Neural cell (in vitro differentiated cells): ENCODE results near the gene MYF6. TPM values are rescaled to one million over a fixed set of nuclear protein-coding genes. Genes with fewer than 3 reads are reported as not detected.

Experiments used
- H2AFZ ChIP-seq: fragments of 200-600, 300-800 bp; sonication (generic), shearing (Covaris generic); 2 replicates; pipeline ENCODE4 v1.6.0; 2014; ENCODE audit warnings: low read depth, mild to moderate bottlenecking, antibody characterized with exemption, low read length, moderate library complexity
- H3F3A ChIP-seq: fragments of 200-600 bp; shearing (Covaris generic); 2 replicates; pipeline ENCODE4 v1.6.1; 2016; ENCODE audit warnings: mild to moderate bottlenecking, moderate library complexity, mixed read lengths, antibody characterized with exemption, low read length; ENCODE audit not compliant: insufficient read depth, poor library complexity, severe bottlenecking
- H3K27ac ChIP-seq: fragments of 200-600, 300-800 bp; sonication (generic), shearing (Covaris generic); 2 replicates; pipeline ENCODE4 v1.5.1; 2014; ENCODE audit warnings: mild to moderate bottlenecking, low read length, moderate library complexity
- H3K27me3 ChIP-seq: fragments of 300-800, 200-600 bp; sonication (generic), shearing (Covaris generic); 2 replicates; pipeline ENCODE4 v1.6.0; 2014; ENCODE audit warnings: mild to moderate bottlenecking, low read depth, low read length, moderate library complexity; ENCODE audit not compliant: insufficient read depth
- H3K36me3 ChIP-seq: fragments of 300-800, 200-600 bp; sonication (generic), shearing (Covaris generic); 2 replicates; pipeline ENCODE4 v1.5.1; 2014; ENCODE audit warnings: mild to moderate bottlenecking, antibody characterized with exemption, low read length, moderate library complexity; ENCODE audit not compliant: insufficient read depth
- H3K4me2 ChIP-seq: fragments of 300-800, 200-600 bp; sonication (generic), shearing (Covaris generic); 2 replicates; pipeline ENCODE4 v1.6.0; 2014; ENCODE audit warnings: mild to moderate bottlenecking, low read length
- H3K4me3 ChIP-seq: fragments of 300-800, 200-600 bp; sonication (generic), shearing (Covaris generic); 2 replicates; pipeline ENCODE4 v1.5.1; 2014; ENCODE audit warnings: mild to moderate bottlenecking, low read length, moderate library complexity
- H3K79me2 ChIP-seq: fragments of 200-600 bp; shearing (Covaris generic); replicated peaks from 2 replicates; pipeline ENCODE4 v1.6.0; 2014; ENCODE audit warnings: mild to moderate bottlenecking, low read length, moderate library complexity; ENCODE audit not compliant: insufficient read depth
- H3K9ac ChIP-seq: fragments of 300-800, 200-600 bp; sonication (generic), shearing (Covaris generic); 2 replicates; pipeline ENCODE4 v1.6.1; 2016; ENCODE audit warnings: mild to moderate bottlenecking, low read length, mixed read lengths
- H3K9me2 ChIP-seq: fragments of 200-600 bp; shearing (Covaris generic); 2 replicates; pipeline ENCODE4 v1.6.1; 2016; ENCODE audit warnings: mild to moderate bottlenecking, low read length, mixed read lengths; ENCODE audit not compliant: insufficient read depth
- H3K9me3 ChIP-seq: fragments of 200-600, 300-800 bp; sonication (generic), shearing (Covaris generic); 2 replicates; pipeline ENCODE4 v1.6.1; 2016; ENCODE audit warnings: mild to moderate bottlenecking, mixed run types, low read length, moderate library complexity, mixed read lengths
- H4K20me1 ChIP-seq: fragments of 200-600 bp; shearing (Covaris generic); 2 replicates; pipeline ENCODE4 v1.6.1; 2016; ENCODE audit warnings: mild to moderate bottlenecking, mixed run types; ENCODE audit not compliant: insufficient read depth
- CTCF ChIP-seq: fragments of 450-650 bp; IDR thresholded peaks from 2 replicates; pipeline ENCODE4 v1.5.1; 2014; ENCODE audit warnings: antibody characterized with exemption, mild to moderate bottlenecking, moderate library complexity; ENCODE audit not compliant: poor library complexity, severe bottlenecking
- EP300 ChIP-seq: fragments of 450-650 bp; conservative IDR thresholded peaks from 2 replicates; pipeline ENCODE4 v1.6.1; 2014; ENCODE audit warnings: antibody characterized with exemption, mild to moderate bottlenecking, moderate library complexity; ENCODE audit not compliant: poor library complexity, severe bottlenecking
- EZH2 ChIP-seq: fragments of 200-600, 300-800 bp; shearing (Covaris generic), sonication (generic); IDR thresholded peaks from 2 replicates; pipeline ENCODE4 v1.6.1; 2014; ENCODE audit warnings: antibody characterized with exemption, low read length, borderline replicate concordance, mild to moderate bottlenecking; ENCODE audit not compliant: insufficient read depth, poor library complexity, severe bottlenecking
- MXI1 ChIP-seq: fragments of 450-650 bp; conservative IDR thresholded peaks from 2 replicates; pipeline ENCODE4 v1.6.1; 2014; ENCODE audit warnings: antibody characterized with exemption, mild to moderate bottlenecking; ENCODE audit not compliant: poor library complexity, severe bottlenecking
- POLR2AphosphoS5 ChIP-seq: IDR thresholded peaks from 2 replicates; pipeline ENCODE4 v1.6.1; 2012
- RAD21 ChIP-seq: fragments of 450-650 bp; conservative IDR thresholded peaks from 2 replicates; pipeline ENCODE4 v1.6.1; 2014; ENCODE audit warnings: antibody characterized with exemption, mild to moderate bottlenecking, moderate library complexity
- REST ChIP-seq: IDR thresholded peaks from 2 replicates; pipeline ENCODE4 v1.6.1; 2012; ENCODE audit warnings: borderline replicate concordance
- SMC3 ChIP-seq: fragments of 450-650 bp; conservative IDR thresholded peaks from 2 replicates; pipeline ENCODE4 v1.6.1; 2014; ENCODE audit warnings: antibody characterized with exemption, mild to moderate bottlenecking, moderate library complexity; ENCODE audit not compliant: poor library complexity
- TAF1 ChIP-seq: IDR thresholded peaks from 2 replicates; pipeline ENCODE4 v1.6.1; 2012; ENCODE audit warnings: low read depth
- polyA plus RNA-seq: library from polyadenylated mRNA; depleted of rRNA; stranded (reverse); fragments of >200 nt; gene quantifications from 2 replicates; pipeline ENCODE4 v1.2.3, GENCODE V29; 2014

The MYF6 gene
- polyA plus RNA-seq, 1 donor from 2014 or later: not detected

GRCh38 chr12:80677994-80678393 lies 29.4 kb upstream of the MYF6 start:
- H3K27me3 ChIP-seq: no peaks in the 10 kb centered on the region
- H3K79me2 ChIP-seq: no peaks in the 10 kb centered on the region
- TF ChIP-seq SMC3: no peak
- TF ChIP-seq POLR2AphosphoS5: no peak
- TF ChIP-seq REST: no peak
- TF ChIP-seq MXI1: no peak
- TF ChIP-seq CTCF: no peak
- no peak for TF ChIP-seq EZH2
- no peak overlapping the region for H3K9ac ChIP-seq
- H3F3A ChIP-seq: no peaks in the 10 kb centered on the region
- no peak overlapping the region for H2AFZ ChIP-seq
- no peaks in the 10 kb centered on the region for H3K9me3 ChIP-seq
- no peaks in the 10 kb centered on the region for H4K20me1 ChIP-seq
- no peaks in the 10 kb centered on the region for H3K36me3 ChIP-seq
- no peak overlapping the region for H3K27ac ChIP-seq
- H3K9me2 ChIP-seq: no peaks in the 10 kb centered on the region
- no peak overlapping the region for H3K4me2 ChIP-seq
- no peak overlapping the region for H3K4me3 ChIP-seq

GRCh38 chr12:80679346-80680131 lies 27.9 kb upstream of the MYF6 start:
- Histone ChIP-seq H2AFZ (no peak overlapping the region), H3K27me3 (no peaks in the 10 kb centered on the region), H3F3A (no peaks in the 10 kb centered on the region), H3K79me2 (no peaks in the 10 kb centered on the region), H3K9me3 (no peaks in the 10 kb centered on the region), H3K4me3 (no peak overlapping the region), H3K4me2 (no peak overlapping the region), H4K20me1 (no peaks in the 10 kb centered on the region), H3K9ac (no peak overlapping the region), H3K27ac (no peak overlapping the region), H3K36me3 (no peaks in the 10 kb centered on the region), H3K9me2 (no peaks in the 10 kb centered on the region)
- TF ChIP-seq RAD21 (no peak), EZH2 (no peak), SMC3 (no peak), EP300 (no peak), CTCF (no peak), POLR2AphosphoS5 (no peak), REST (no peak), MXI1 (no peak), TAF1 (no peak)
